RWPE1 (cell line): Measurements from ENCODE around the gene ZNF853.

ENCODE experiments used
- CTCF ChIA-PET: fragments of 350-600 bp; sonication (Branson Sonifier 250); formaldehyde crosslinking; extraction: SDS; loops from one replicate; lab custom pipeline; 2021; lab: Yijun Ruan, JAX
- POLR2A ChIA-PET: fragments of 400-600 bp; formaldehyde crosslinking; extraction: SDS; loops from one replicate; lab custom pipeline; 2020; ENCODE audit warnings: antibody characterized with exemption; ENCODE audit not compliant: low non-redundant PET; lab: Yijun Ruan, JAX
- DNase-seq: peaks from one replicate; pipeline ENCODE4 v3.0.0; 2012; ENCODE audit warnings: low spot score
- H3K27ac ChIP-seq: fragments of 450-650 bp; 2 replicates; pipeline ENCODE4 v1.5.1; 2017
- CTCF ChIP-seq: fragments of 450-650 bp; conservative IDR thresholded peaks from 2 replicates; pipeline ENCODE4 v1.5.1; 2017; ENCODE audit warnings: low read depth, mild to moderate bottlenecking

ZNF853 gene

GRCh38 chr7:6588566-6588965, 26.8 kb upstream of the ZNF853 start:
- peak overlapping the region; percentile 14; the same call in 1 of the 2 replicates for H3K27ac ChIP-seq
- ChIA-PET POLR2A (no interaction called here), CTCF (no interaction called here)

GRCh38 chr7:6589151-6589828, 26.1 kb upstream of the ZNF853 start:
- no peak for TF ChIP-seq CTCF
- peak overlapping the region; percentile 84 for H3K27ac ChIP-seq
- ChIA-PET POLR2A (interaction anchor here (0.9 kb wide), 1 partner anchor 43 kb away, joined by 3 read pairs; no protein-coding TSS in a partner anchor), CTCF (interaction anchor here (1.7 kb wide), 2 partner anchors 9 to 12 kb away, joined by 8 to 12 read pairs; partner anchors contain the start of gene ZDHHC4)
- DNase-seq: no peak

More at GRCh38 chr7:6588566-6588965, 26.8 kb upstream of the ZNF853 start:
- TF ChIP-seq CTCF: no peak
- no peak for DNase-seq

GRCh38 chr7:6589829-6590644, 25.4 kb upstream of the ZNF853 start, which contains the start of gene INTS15:
Gene INTS15, plus strand, starts transcription at chr7:6590021. Its CDS starts 263 bp downstream, at chr7:6590284.
- peak; percentile 84 for DNase-seq
- peak; percentile 95 for TF ChIP-seq CTCF
- ChIA-PET POLR2A (interaction anchor here (0.9 to 1.0 kb wide), 2 partner anchors 10 to 42 kb away, joined by 3 to 4 read pairs; no protein-coding TSS in a partner anchor), CTCF (interaction anchor here (0.5 to 1.7 kb wide), 7 partner anchors 9 to 1534 kb away, joined by 3 to 12 read pairs (median 6); partner anchors contain the start of gene ZDHHC4)
- H3K27ac ChIP-seq: peak within 1 kb of the TSS; percentile 84

GRCh38 chr7:6590645-6591110, 24.7 kb upstream of the ZNF853 start:
- POLR2A ChIA-PET: interaction anchor here (1.0 kb wide), 1 partner anchor 9 kb away, joined by 4 read pairs; no protein-coding TSS in a partner anchor

GRCh38 chr7:6600093-6600492, 15.3 kb upstream of the ZNF853 start:
- 0 out of 2 replicates have a peak overlapping the region, but pooled peaks have one; percentile 6 for H3K27ac ChIP-seq
- ChIA-PET POLR2A (interaction anchor here (0.9 kb wide), 1 partner anchor 9 kb away, joined by 4 read pairs; no protein-coding TSS in a partner anchor), CTCF (no interaction called here)
- TF ChIP-seq CTCF: no peak
- DNase-seq: no peak

More at GRCh38 chr7:6590645-6591110, 24.7 kb upstream of the ZNF853 start:
- CTCF ChIA-PET: interaction anchor here (0.5 to 1.7 kb wide), 5 partner anchors 10 to 1170 kb away, joined by 3 to 12 read pairs (median 6); partner anchors contain the start of gene ZDHHC4
- no peak for TF ChIP-seq CTCF
- peak overlapping the region; percentile 84 for H3K27ac ChIP-seq
- DNase-seq: no peak

- H3K27ac ChIP-seq: no peak overlapping the region
- no peak for DNase-seq
- ChIA-PET POLR2A (no interaction called here), CTCF (no interaction called here)
- TF ChIP-seq CTCF: no peak
These were observed 11.0 kb upstream of the ZNF853 start for GRCh38 chr7:6604458-6604857.
